ENCODE data around the gene DUSP1. TPM values are rescaled to one million over a fixed set of nuclear protein-coding genes. Genes with fewer than 3 reads are reported as not detected.

The DUSP1 gene
- total and polyA plus RNA-seq, 2 of the 13 experiments (the other 11 are each of a cell fraction or from before 2014, with no cell fraction given) = 27.1 to 55.5 TPM

- no peak for TF ChIP-seq ZNF720 (CRISPR knock-in tag; IDR thresholded peaks at IDR 0.05)
- TF ChIP-seq, protein P1, sequence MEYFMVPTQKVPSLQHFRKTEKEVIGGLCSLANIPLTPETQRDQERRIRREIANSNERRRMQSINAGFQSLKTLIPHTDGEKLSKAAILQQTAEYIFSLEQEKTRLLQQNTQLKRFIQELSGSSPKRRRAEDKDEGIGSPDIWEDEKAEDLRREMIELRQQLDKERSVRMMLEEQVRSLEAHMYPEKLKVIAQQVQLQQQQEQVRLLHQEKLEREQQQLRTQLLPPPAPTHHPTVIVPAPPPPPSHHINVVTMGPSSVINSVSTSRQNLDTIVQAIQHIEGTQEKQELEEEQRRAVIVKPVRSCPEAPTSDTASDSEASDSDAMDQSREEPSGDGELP (IDR thresholded peaks at IDR 0.05; ENCODE audit: borderline replicate concordance, low read depth) = no peak
- TF ChIP-seq PPARG (CRISPR knock-in tag; conservative IDR thresholded peaks at IDR 0.05) = peak; percentile 31; the same call in 1 of the 2 replicates
- peak; percentile 60; the same call in 1 of the 2 replicates for TF ChIP-seq ZBTB38 (CRISPR knock-in tag; IDR thresholded peaks at IDR 0.05)
- TF ChIP-seq NPAS2 (CRISPR knock-in tag; IDR thresholded peaks at IDR 0.05; ENCODE audit: borderline replicate concordance) = no peak
- peak; percentile 61; the same call in 1 of the 2 replicates for TF ChIP-seq ZNF337 (CRISPR knock-in tag; IDR thresholded peaks at IDR 0.05; ENCODE audit: borderline replicate concordance, low read depth)
- TF ChIP-seq, protein P2, sequence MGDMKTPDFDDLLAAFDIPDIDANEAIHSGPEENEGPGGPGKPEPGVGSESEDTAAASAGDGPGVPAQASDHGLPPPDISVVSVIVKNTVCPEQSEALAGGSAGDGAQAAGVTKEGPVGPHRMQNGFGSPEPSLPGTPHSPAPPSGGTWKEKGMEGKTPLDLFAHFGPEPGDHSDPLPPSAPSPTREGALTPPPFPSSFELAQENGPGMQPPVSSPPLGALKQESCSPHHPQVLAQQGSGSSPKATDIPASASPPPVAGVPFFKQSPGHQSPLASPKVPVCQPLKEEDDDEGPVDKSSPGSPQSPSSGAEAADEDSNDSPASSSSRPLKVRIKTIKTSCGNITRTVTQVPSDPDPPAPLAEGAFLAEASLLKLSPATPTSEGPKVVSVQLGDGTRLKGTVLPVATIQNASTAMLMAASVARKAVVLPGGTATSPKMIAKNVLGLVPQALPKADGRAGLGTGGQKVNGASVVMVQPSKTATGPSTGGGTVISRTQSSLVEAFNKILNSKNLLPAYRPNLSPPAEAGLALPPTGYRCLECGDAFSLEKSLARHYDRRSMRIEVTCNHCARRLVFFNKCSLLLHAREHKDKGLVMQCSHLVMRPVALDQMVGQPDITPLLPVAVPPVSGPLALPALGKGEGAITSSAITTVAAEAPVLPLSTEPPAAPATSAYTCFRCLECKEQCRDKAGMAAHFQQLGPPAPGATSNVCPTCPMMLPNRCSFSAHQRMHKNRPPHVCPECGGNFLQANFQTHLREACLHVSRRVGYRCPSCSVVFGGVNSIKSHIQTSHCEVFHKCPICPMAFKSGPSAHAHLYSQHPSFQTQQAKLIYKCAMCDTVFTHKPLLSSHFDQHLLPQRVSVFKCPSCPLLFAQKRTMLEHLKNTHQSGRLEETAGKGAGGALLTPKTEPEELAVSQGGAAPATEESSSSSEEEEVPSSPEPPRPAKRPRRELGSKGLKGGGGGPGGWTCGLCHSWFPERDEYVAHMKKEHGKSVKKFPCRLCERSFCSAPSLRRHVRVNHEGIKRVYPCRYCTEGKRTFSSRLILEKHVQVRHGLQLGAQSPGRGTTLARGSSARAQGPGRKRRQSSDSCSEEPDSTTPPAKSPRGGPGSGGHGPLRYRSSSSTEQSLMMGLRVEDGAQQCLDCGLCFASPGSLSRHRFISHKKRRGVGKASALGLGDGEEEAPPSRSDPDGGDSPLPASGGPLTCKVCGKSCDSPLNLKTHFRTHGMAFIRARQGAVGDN (CRISPR knock-in tag; IDR thresholded peaks at IDR 0.05) = peak; percentile 86
- peak; percentile 73; the same call in 1 of the 2 replicates for TF ChIP-seq ZNF354B (CRISPR knock-in tag; IDR thresholded peaks at IDR 0.05)
- peak; percentile 66; the same call in 1 of the 2 replicates for TF ChIP-seq SAFB2 (CRISPR knock-in tag; IDR thresholded peaks at IDR 0.05; ENCODE audit: borderline replicate concordance, low read depth)
- no peak for TF ChIP-seq RNF219 (CRISPR knock-in tag; IDR thresholded peaks at IDR 0.05)
- 0 out of 2 replicates have a peak, but pooled peaks have one; percentile 65 for TF ChIP-seq CREB3 (CRISPR knock-in tag; IDR thresholded peaks at IDR 0.05)
- TF ChIP-seq, protein P3, sequence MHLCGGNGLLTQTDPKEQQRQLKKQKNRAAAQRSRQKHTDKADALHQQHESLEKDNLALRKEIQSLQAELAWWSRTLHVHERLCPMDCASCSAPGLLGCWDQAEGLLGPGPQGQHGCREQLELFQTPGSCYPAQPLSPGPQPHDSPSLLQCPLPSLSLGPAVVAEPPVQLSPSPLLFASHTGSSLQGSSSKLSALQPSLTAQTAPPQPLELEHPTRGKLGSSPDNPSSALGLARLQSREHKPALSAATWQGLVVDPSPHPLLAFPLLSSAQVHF (CRISPR knock-in tag; IDR thresholded peaks at IDR 0.05) = peak; percentile 78
- TF ChIP-seq GZF1 (CRISPR knock-in tag; IDR thresholded peaks at IDR 0.05) = no peak; the same call in none of the 2 replicates
- no peak for TF ChIP-seq ZNF136 (CRISPR knock-in tag; IDR thresholded peaks at IDR 0.05; ENCODE audit: low read depth)
- no peak for TF ChIP-seq ETS1 (CRISPR knock-in tag; IDR thresholded peaks at IDR 0.05)
These were observed at the start of gene DUSP1 (continued) for GRCh38 chr5:172770675-172771438.
